Kidney (tissue), 14 donors: ENCODE data around the gene C1GALT1. TPM values are rescaled to one million over a fixed set of nuclear protein-coding genes. Genes with fewer than 3 reads are reported as not detected.
A peak's percentile ranks its signal among the peaks of the same experiment; 100 is the strongest.

Source experiments
- DNase-seq, 5 donors: peaks; one replicate each; pipeline ENCODE4 v3.0.0-alpha.2; 2013 to 2020
- FAIRE-seq: peaks from 2 replicates; lab custom pipeline; 2012; peaks lifted over from hg19 to GRCh38; lab: Jason Lieb, UNC
- H3K27ac ChIP-seq, 2 donors: one replicate each; pipeline ENCODE4 v1.7.0; 2013; ENCODE audit warnings: low read depth in 2 of 2, low read length in 2 of 2, inconsistent platforms in 1 of 2
- H3K27me3 ChIP-seq: one replicate; pipeline ENCODE4 v1.7.1; 2013; ENCODE audit warnings: low read length, inconsistent platforms; ENCODE audit not compliant: control insufficient read depth, insufficient read depth
- H3K36me3 ChIP-seq, 3 donors: one replicate each; pipeline versions ENCODE4 v1.7.0 to v1.7.1; 2013; ENCODE audit warnings: low read length in 3 of 3, control low read depth in 1 of 3, inconsistent platforms in 1 of 3; ENCODE audit not compliant: insufficient read depth in 3 of 3, control insufficient read depth in 2 of 3
- H3K4me1 ChIP-seq, 3 donors: one replicate each; pipeline versions ENCODE4 v1.7.0 to v1.7.1; 2013; ENCODE audit warnings: low read length in 3 of 3, inconsistent platforms in 1 of 3, low read depth in 1 of 3; ENCODE audit not compliant: control insufficient read depth in 2 of 3, insufficient read depth in 2 of 3
- H3K4me3 ChIP-seq, 3 donors: one replicate each; pipeline versions ENCODE4 v1.7.0 to v1.8.1; 2013; ENCODE audit warnings: low read length in 3 of 3, control low read depth in 1 of 3, inconsistent platforms in 1 of 3
- H3K9ac ChIP-seq, 3 donors: one replicate each; pipeline versions ENCODE4 v1.7.0 to v1.7.1; 2013; ENCODE audit warnings: low read length in 3 of 3, control low read depth in 1 of 3, inconsistent platforms in 1 of 3
- H3K9me3 ChIP-seq, 3 donors: one replicate each; pipeline versions ENCODE4 v1.7.0 to v1.7.1; 2013; ENCODE audit warnings: low read length in 3 of 3, control low read depth in 1 of 3, inconsistent platforms in 1 of 3; ENCODE audit not compliant: control insufficient read depth in 2 of 3, insufficient read depth in 1 of 3
- intact Hi-C: fragments of 100-400 bp; cut with DNase I; formaldehyde crosslinking; loops from one replicate; pipeline ENCODE4 v1.11.1; 2022
- polyA plus RNA-seq: library from polyadenylated mRNA; stranded (reverse); fragments of 350-450 nt; fragmentation: Illumina TruSeq; extraction: RNeasy Lipid Tissue Mini Kit (QIAGEN cat#74804); gene quantifications from one replicate; pipeline ENCODE4 v1.2.3, GENCODE V29; 2014; ENCODE audit warnings: low read depth, low replicate concordance; ENCODE audit not compliant: insufficient read depth
- total RNA-seq: library from RNA; stranded (reverse); fragmentation: NEBNext Ultra II Directional; extraction: Animal tissue kit (Norgen Biotek cat#: 25700); gene quantifications from one replicate; pipeline ENCODE4 v1.2.1, GENCODE V29; 2021
- TF ChIP-seq, protein P1 (sequence below): IDR thresholded peaks from 3 replicates; pipeline ENCODE4 v1.5.1; 2012; ENCODE audit warnings: mild to moderate bottlenecking, moderate library complexity, borderline replicate concordance; ENCODE audit not compliant: insufficient read depth; ENCODE audit errors: extremely low read depth
- donor health status: control.
- donor health status: control.
- donor health status: control.
- donor health status: control.
- donor health status: control.
- donor health status: DM: yes; HTN: yes; CAD: no.
- donor health status: Normal renal cell carcinoma (clear cell type).

Gene C1GALT1
- total and polyA plus RNA-seq, 2 donors from 2014 or later: 16.0 to 43.0 TPM

DNA sequence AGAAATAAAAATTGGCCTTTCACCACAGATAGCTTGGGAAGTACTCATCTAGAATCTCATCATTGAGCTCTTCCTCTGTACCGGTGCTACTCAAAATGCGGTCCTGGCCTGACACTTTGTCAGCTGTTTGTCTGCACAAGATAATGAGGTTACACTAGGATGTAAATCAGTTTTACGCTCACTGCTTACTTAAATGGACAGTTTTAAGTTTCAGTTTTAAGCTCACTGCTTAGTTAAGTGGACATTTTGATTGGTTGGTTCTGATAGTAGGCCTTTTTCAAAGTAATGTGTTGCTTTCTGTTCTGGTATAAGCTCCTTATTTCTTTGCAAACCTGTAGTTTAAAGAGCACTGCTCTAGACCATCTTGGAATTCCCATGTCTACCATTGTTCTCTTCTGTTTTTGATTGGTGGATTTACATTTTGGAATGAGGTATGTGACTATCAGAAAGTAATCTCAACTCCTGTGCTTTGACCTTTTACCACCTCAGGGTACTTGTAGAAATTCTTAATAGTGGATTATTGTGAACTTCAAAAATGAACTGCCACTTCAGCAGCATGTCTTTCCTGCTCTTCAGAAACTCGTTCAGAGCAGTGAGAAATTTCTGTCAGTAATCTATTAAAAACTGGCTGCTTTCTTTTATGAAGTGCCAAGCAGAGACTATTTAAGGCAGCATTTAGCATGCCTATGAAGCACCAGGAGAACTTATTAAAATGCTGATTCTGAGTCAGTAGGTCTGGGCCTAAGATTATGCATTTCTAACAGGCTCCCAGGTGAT, 55.0 kb downstream of the C1GALT1 start:
- TF ChIP-seq, protein P1, sequence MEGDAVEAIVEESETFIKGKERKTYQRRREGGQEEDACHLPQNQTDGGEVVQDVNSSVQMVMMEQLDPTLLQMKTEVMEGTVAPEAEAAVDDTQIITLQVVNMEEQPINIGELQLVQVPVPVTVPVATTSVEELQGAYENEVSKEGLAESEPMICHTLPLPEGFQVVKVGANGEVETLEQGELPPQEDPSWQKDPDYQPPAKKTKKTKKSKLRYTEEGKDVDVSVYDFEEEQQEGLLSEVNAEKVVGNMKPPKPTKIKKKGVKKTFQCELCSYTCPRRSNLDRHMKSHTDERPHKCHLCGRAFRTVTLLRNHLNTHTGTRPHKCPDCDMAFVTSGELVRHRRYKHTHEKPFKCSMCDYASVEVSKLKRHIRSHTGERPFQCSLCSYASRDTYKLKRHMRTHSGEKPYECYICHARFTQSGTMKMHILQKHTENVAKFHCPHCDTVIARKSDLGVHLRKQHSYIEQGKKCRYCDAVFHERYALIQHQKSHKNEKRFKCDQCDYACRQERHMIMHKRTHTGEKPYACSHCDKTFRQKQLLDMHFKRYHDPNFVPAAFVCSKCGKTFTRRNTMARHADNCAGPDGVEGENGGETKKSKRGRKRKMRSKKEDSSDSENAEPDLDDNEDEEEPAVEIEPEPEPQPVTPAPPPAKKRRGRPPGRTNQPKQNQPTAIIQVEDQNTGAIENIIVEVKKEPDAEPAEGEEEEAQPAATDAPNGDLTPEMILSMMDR: no peak
- Histone ChIP-seq H3K4me3 (no peak overlapping the region), H3K27me3 (no peaks in the 10 kb centered on the region), H3K27ac (no peak overlapping the region), H3K9me3 (no peaks in the 10 kb centered on the region), H3K36me3 (no peaks in the 10 kb centered on the region), H3K4me1 (no peaks in the 10 kb centered on the region), H3K9ac (no peak overlapping the region)
- intact Hi-C loops: no loop called here
- FAIRE-seq (no peak), DNase-seq (peak in 3 of 5 donors; percentile 13 to 46 (median 32))

DNA sequence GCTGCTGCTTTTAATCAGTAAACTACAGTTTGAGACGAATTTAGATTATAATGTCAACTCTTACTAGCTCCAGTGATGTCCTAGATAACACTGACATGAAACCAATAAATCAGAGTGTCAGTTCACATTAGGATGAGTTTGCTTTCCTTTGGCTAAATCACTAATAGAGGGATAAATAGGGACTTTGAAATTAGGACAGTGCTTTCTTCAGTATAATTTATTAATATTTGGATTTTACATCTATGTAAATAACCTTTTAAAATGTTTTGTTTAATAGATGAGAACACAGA, 55.6 kb downstream of the C1GALT1 start:
- Histone ChIP-seq H3K9ac (no peak overlapping the region), H3K9me3 (no peaks in the 10 kb centered on the region), H3K4me3 (no peak overlapping the region), H3K27me3 (no peaks in the 10 kb centered on the region), H3K27ac (no peak overlapping the region), H3K4me1 (no peaks in the 10 kb centered on the region), H3K36me3 (no peaks in the 10 kb centered on the region)
- DNase-seq (no peak), FAIRE-seq (no peak)
- TF ChIP-seq, protein P1: no peak
- intact Hi-C loops: no loop called here

DNA sequence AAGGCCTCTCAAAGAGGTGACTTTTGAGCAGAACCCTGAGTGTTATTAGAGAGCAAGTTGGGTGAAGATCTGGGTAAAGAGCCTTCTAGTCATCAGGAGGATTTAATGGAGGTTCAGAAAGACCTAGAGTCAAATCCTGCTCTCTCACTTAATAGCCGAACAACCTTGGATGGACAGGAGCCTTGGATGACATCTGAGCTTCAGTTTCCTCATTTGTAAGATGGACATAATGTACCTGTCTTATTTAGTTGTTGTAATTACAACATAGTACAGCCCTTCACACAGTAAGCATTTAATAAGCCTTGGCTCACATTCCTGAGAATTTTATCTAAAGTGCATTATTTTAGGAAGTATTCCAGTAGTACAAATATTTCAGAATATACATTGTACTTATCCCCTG, 57.0 kb downstream of the C1GALT1 start:
- intact Hi-C loops: no loop called here
- no peak for FAIRE-seq
- H3K36me3 ChIP-seq: peaks cover 0 to 2% (median 0%) of the 10 kb centered on the region in 3 donors
- H3K4me3 ChIP-seq: no peak overlapping the region
- H3K27me3 ChIP-seq: no peaks in the 10 kb centered on the region
- H3K27ac ChIP-seq: no peak overlapping the region
- H3K9me3 ChIP-seq: no peaks in the 10 kb centered on the region
- no peak for DNase-seq
- no peaks in the 10 kb centered on the region for H3K4me1 ChIP-seq
- TF ChIP-seq, protein P1: no peak
- H3K9ac ChIP-seq: no peak overlapping the region
